ENCODE data around the gene MRGPRE.

MRGPRE gene

DNA sequence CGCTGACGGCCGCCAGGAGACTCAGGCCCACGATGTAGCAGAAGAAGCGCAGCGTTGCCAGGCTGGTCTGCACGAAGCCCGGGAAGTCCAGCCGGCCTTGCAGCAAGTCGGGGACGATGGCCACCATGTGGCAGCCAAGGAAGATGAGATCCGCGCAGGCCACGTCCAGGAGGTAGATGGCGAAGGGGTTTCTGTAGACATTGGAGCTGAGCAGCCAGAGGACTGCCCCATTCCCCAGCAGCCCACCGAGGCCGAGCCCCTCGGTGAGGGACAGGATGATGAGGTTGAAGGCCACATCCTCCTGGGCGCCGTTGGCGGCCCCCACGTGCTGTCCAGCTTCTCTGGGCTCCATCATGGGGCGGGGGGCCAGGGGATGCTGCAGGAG is 3.8 kb downstream of the MRGPRE start:
- no peak for TF ChIP-seq EZH2phosphoT487 (IDR thresholded peaks at IDR 0.05; ENCODE audit: low read length)

DNA sequence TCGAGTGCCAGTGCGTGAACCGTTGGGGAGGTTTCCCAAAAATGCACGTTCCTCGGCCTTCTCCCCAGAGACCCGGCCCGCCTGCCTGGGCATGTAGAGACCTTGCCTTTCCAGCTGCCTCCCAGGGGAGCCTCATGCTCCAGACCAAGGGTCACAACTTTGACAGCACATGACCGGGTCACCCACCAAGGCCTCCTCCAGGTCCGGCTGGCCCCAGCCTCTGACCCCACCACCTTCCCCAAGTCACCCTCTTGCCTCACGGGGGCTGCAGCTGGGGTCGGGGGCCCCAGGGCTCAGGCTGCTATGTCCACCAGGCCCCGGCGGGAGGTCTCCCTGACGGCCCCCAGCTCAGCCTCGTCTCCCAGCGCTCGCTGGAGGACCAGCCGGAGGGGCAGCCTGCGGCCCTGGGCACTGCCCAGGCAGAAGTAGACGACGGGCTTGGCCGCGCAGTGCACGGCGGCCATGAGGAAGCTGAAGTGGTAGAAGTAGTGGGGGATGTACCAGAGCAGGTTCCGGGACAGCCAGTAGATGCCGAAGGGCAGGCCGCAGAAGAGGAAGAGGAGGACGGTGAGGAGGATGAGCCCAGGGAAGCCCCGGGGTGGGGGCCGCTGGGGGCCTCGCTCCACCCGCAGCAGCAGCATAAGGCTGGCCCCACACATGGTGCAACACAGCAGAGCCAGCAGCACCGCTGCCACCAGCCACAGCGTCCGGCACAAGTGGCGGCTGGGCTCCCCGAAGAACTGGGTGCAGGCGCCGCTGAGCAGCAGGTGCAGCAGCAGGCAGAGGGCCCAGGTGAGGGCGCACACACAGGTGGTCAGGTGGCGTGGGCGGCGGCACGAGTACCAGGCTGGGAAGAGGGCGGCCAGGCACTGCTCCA is 4.4 kb downstream of the MRGPRE start:
- H2AFZ ChIP-seq (ENCODE audit: low read length), result no peak overlapping the region
- no peak overlapping the region for H3K27ac ChIP-seq (ENCODE audit: low read length)
- H3K9ac ChIP-seq (ENCODE audit: low read length), result no peak overlapping the region
- H3K79me2 ChIP-seq (ENCODE audit: low read length), result no peaks in the 10 kb centered on the region
- H3K4me1 ChIP-seq (ENCODE audit: low read length), result peaks cover 14% of the 10 kb centered on the region
- TF ChIP-seq EZH2phosphoT487 (IDR thresholded peaks at IDR 0.05; ENCODE audit: low read length), result no peak
- TF ChIP-seq, protein P1, sequence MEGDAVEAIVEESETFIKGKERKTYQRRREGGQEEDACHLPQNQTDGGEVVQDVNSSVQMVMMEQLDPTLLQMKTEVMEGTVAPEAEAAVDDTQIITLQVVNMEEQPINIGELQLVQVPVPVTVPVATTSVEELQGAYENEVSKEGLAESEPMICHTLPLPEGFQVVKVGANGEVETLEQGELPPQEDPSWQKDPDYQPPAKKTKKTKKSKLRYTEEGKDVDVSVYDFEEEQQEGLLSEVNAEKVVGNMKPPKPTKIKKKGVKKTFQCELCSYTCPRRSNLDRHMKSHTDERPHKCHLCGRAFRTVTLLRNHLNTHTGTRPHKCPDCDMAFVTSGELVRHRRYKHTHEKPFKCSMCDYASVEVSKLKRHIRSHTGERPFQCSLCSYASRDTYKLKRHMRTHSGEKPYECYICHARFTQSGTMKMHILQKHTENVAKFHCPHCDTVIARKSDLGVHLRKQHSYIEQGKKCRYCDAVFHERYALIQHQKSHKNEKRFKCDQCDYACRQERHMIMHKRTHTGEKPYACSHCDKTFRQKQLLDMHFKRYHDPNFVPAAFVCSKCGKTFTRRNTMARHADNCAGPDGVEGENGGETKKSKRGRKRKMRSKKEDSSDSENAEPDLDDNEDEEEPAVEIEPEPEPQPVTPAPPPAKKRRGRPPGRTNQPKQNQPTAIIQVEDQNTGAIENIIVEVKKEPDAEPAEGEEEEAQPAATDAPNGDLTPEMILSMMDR (IDR thresholded peaks at IDR 0.05; ENCODE audit: low read length), result no peak
- no peak for TF ChIP-seq EZH2 (optimal IDR thresholded peaks at IDR 0.05; ENCODE audit: low read depth, low read length)
- H3F3A ChIP-seq (ENCODE audit: insufficient read depth, low read length), result peaks cover 10% of the 10 kb centered on the region
- H3K36me3 ChIP-seq (replicated peaks; ENCODE audit: insufficient read depth, low read length), result no peaks in the 10 kb centered on the region
- no peaks in the 10 kb centered on the region for H4K20me1 ChIP-seq (ENCODE audit: insufficient read depth, low read length)
- H3K27me3 ChIP-seq (replicated peaks; ENCODE audit: insufficient read depth, low read length), result peaks cover under 1% of the 10 kb centered on the region; the same call in 1 of the 2 replicates
- no peak for DNase-seq
- H3K9me3 ChIP-seq (replicated peaks; ENCODE audit: insufficient read depth, low read length), result no peaks in the 10 kb centered on the region
- no peak overlapping the region for H3K4me2 ChIP-seq (ENCODE audit: low read depth, low read length)
- no peaks in the 10 kb centered on the region for H3K9me2 ChIP-seq (replicated peaks; ENCODE audit: insufficient read depth, low read length)
- no peak overlapping the region for H3K4me3 ChIP-seq (ENCODE audit: low read length)

More for the DNA sequence above, 3.8 kb downstream of the MRGPRE start:
- Histone ChIP-seq H3F3A (ENCODE audit: insufficient read depth, low read length) (peaks cover 4% of the 10 kb centered on the region; the same call in 1 of the 2 replicates), H4K20me1 (ENCODE audit: insufficient read depth, low read length) (no peaks in the 10 kb centered on the region), H3K9me3 (replicated peaks; ENCODE audit: insufficient read depth, low read length) (no peaks in the 10 kb centered on the region), H3K27ac (ENCODE audit: low read length) (no peak overlapping the region), H3K9me2 (replicated peaks; ENCODE audit: insufficient read depth, low read length) (no peaks in the 10 kb centered on the region), H3K9ac (ENCODE audit: low read length) (no peak overlapping the region), H2AFZ (ENCODE audit: low read length) (no peak overlapping the region), H3K36me3 (replicated peaks; ENCODE audit: insufficient read depth, low read length) (no peaks in the 10 kb centered on the region), H3K4me3 (ENCODE audit: low read length) (no peak overlapping the region), H3K4me1 (ENCODE audit: low read length) (peaks cover 7% of the 10 kb centered on the region), H3K79me2 (ENCODE audit: low read length) (no peaks in the 10 kb centered on the region), H3K4me2 (ENCODE audit: low read depth, low read length) (no peak overlapping the region), H3K27me3 (replicated peaks; ENCODE audit: insufficient read depth, low read length) (peaks cover 6% of the 10 kb centered on the region; the same call in 1 of the 2 replicates)
- no peak for DNase-seq

DNA sequence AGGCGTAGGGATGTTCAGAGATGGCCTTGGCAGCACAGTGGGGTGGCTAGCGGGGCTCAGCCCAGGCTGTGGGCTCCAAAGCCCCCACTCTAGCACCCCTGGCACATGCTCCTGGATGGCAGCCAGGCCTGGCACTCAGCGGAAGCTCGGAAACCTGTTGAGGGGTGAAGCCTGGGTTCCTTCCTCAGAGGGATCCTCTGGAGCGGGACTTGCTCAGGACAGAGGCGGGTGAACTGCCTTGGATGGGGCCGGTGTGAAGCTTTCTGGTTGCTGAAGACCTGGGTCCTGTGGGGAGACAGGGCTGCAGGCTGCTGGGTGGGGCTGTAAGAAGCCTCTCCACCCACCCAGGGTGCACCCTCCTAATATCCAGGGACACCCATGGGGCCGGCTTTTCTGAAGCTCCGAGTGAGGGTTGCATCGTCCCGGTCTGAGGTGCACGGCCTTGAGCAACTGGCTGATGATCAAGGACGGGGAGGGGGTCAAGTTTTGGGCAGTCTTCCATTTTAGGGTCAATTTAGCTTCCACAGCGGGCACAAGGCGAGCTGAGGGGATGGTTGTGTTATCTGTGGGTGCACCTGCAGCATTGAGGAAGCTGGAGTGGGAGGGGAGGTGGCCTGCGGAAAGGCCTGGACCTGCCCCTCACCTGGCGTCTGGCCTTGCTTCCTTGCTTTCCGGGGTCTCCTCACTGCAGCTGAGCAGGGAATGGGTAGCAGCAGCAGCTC is 5.2 kb downstream of the MRGPRE start:
- peaks cover 14% of the 10 kb centered on the region for H3F3A ChIP-seq (ENCODE audit: insufficient read depth, low read length)
- H3K79me2 ChIP-seq (ENCODE audit: low read length), result no peaks in the 10 kb centered on the region
- no peak for TF ChIP-seq EZH2phosphoT487 (IDR thresholded peaks at IDR 0.05; ENCODE audit: low read length)
- H2AFZ ChIP-seq (ENCODE audit: low read length), result no peak overlapping the region
- no peak overlapping the region for H3K4me2 ChIP-seq (ENCODE audit: low read depth, low read length)
- H3K27ac ChIP-seq (ENCODE audit: low read length), result no peak overlapping the region
- no peaks in the 10 kb centered on the region for H3K9me3 ChIP-seq (replicated peaks; ENCODE audit: insufficient read depth, low read length)
- no peak overlapping the region for H3K9ac ChIP-seq (ENCODE audit: low read length)
- no peaks in the 10 kb centered on the region; the same call in 1 of the 2 replicates for H3K27me3 ChIP-seq (replicated peaks; ENCODE audit: insufficient read depth, low read length)
- no peak for DNase-seq
- peaks cover 21% of the 10 kb centered on the region for H3K4me1 ChIP-seq (ENCODE audit: low read length)
- no peaks in the 10 kb centered on the region for H4K20me1 ChIP-seq (ENCODE audit: insufficient read depth, low read length)
- H3K4me3 ChIP-seq (ENCODE audit: low read length), result no peak overlapping the region
- H3K36me3 ChIP-seq (replicated peaks; ENCODE audit: insufficient read depth, low read length), result no peaks in the 10 kb centered on the region
- no peaks in the 10 kb centered on the region for H3K9me2 ChIP-seq (replicated peaks; ENCODE audit: insufficient read depth, low read length)

DNA sequence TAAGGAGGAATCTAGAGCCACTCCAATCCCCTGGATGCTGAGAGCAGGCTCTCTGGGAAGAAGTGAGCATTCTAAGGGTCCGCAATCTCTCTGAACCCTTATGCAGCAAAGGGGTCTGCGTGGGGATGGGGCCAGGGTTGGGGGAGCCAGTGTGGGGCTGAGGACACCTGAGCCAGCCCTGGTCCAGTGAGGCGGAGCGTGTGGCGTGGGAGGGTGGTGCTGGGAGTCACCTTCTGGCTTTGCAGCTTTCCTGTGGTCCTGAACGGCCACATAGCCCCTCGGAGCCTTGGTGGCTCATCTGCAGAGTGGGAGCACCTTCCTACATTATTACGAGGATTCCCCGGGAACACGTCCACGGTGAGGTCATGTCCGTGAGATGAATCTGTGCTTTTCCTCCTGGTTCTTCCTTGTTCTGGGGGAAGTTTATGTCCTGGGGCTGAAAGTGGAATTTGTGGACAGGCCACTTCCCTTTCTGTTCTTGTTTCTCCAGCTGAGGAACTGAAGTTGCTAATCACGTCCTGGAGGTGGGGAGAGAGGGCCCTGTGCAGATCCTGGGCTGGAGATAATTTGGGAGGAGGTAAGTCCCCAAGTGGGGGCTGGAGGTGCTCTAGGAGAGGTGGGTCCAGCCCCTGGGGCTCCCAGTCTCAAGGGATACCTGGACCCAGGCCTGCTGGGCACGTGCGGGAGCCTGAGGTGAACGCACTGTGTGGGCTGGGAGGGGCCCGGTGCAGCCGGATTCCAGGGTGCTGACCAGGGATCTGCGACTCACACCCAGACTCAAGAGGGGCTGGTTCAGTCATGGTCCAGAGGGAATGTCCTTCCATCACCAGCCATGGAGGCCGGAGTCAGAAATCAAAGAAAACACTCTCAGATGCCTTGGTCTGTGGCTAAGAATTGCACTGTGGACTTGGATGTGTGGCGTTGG is 6.1 kb downstream of the MRGPRE start:
- Histone ChIP-seq H3K79me2 (ENCODE audit: low read length) (no peaks in the 10 kb centered on the region), H4K20me1 (ENCODE audit: insufficient read depth, low read length) (no peaks in the 10 kb centered on the region), H3K9me2 (replicated peaks; ENCODE audit: insufficient read depth, low read length) (no peaks in the 10 kb centered on the region), H3K4me3 (ENCODE audit: low read length) (no peak overlapping the region), H3K9me3 (replicated peaks; ENCODE audit: insufficient read depth, low read length) (no peaks in the 10 kb centered on the region), H3K4me2 (ENCODE audit: low read depth, low read length) (no peak overlapping the region), H3K36me3 (replicated peaks; ENCODE audit: insufficient read depth, low read length) (no peaks in the 10 kb centered on the region), H3K9ac (ENCODE audit: low read length) (no peak overlapping the region), H3K27me3 (replicated peaks; ENCODE audit: insufficient read depth, low read length) (no peaks in the 10 kb centered on the region; the same call in 1 of the 2 replicates), H3K27ac (ENCODE audit: low read length) (no peak overlapping the region), H3K4me1 (ENCODE audit: low read length) (peaks cover 21% of the 10 kb centered on the region), H3F3A (ENCODE audit: insufficient read depth, low read length) (peaks cover 14% of the 10 kb centered on the region), H2AFZ (ENCODE audit: low read length) (no peak overlapping the region)
- no peak for DNase-seq
- no peak for TF ChIP-seq EZH2 (optimal IDR thresholded peaks at IDR 0.05; ENCODE audit: low read depth, low read length)
- TF ChIP-seq, protein P1 (IDR thresholded peaks at IDR 0.05; ENCODE audit: low read length), result no peak
